Effector memory CD8-positive, alpha-beta T cell (primary cell): ENCODE measurements around the gene PDZD8.

Experiments used
- ATAC-seq: fragments of 150-1000 bp; cut with Tn5 transposase; replicated peaks from 2 replicates; pipeline ENCODE4 v1.10.0; 2021; ENCODE audit warnings: mild to moderate bottlenecking, moderate library complexity
- DNase-seq, 3 experiments: peaks; one replicate each; pipeline ENCODE4 v3.0.0; 2021
- H3K27ac Mint-ChIP-seq, 2 donors: one replicate each; pipeline ENCODE4 v1.8.0; 2022; ENCODE audit warnings: mild to moderate bottlenecking in 2 of 2, mixed read lengths in 2 of 2, moderate library complexity in 2 of 2
- H3K27me3 Mint-ChIP-seq, 2 donors: one replicate each; pipeline ENCODE4 v1.8.0; 2022; ENCODE audit warnings: mixed read lengths in 2 of 2
- H3K36me3 Mint-ChIP-seq: one replicate; pipeline ENCODE4 v1.8.0; 2022; ENCODE audit warnings: mild to moderate bottlenecking, moderate library complexity, mixed read lengths; ENCODE audit not compliant: insufficient read depth
- H3K4me1 Mint-ChIP-seq, 2 donors: one replicate each; pipeline ENCODE4 v1.8.0; 2022; ENCODE audit warnings: low read depth in 2 of 2, mixed read lengths in 2 of 2
- H3K4me3 Mint-ChIP-seq, 2 donors: one replicate each; pipeline ENCODE4 v1.8.0; 2022; ENCODE audit warnings: mild to moderate bottlenecking in 2 of 2, mixed read lengths in 2 of 2, moderate library complexity in 2 of 2
- H3K9me3 Mint-ChIP-seq, 2 donors: one replicate each; pipeline ENCODE4 v1.8.0; 2022; ENCODE audit warnings: mixed read lengths in 2 of 2
- total RNA-seq, 9 experiments: gene quantifications; one replicate each; lab custom pipeline; 2026; lab: John Stamatoyannopoulos, UW

The PDZD8 gene
- 65.9 to 132 (median 82.4) reads per million in 9 experiments for total RNA-seq

GRCh38 chr10:117375360-117376178 is at the start of gene PDZD8:
TSS of gene PDZD8 (minus strand) at chr10:117375440. CDS start at chr10:117375227, 213 bp downstream.
- H3K4me1 Mint-ChIP-seq, result peaks cover 25 to 30% of the 10 kb centered on the region in 2 donors
- peak within 1 kb of the TSS; percentile 95 to 96 for H3K27ac Mint-ChIP-seq
- peak within 1 kb of the TSS; percentile 91 to 93 for H3K4me3 Mint-ChIP-seq
- DNase-seq, result peak; percentile 87 to 89 (median 88)
- H3K9me3 Mint-ChIP-seq, result no peaks in the 10 kb centered on the region
- ATAC-seq, result peak; percentile 70
- peaks cover 31% of the 10 kb centered on the region for H3K36me3 Mint-ChIP-seq
- peaks cover 12 to 27% of the 10 kb centered on the region in 2 donors for H3K27me3 Mint-ChIP-seq

GRCh38 chr10:117424171-117424570 is 48.9 kb upstream of the PDZD8 start:
- Mint-ChIP-seq H3K4me1 (peaks cover 0 to 2% of the 10 kb centered on the region in 2 donors), H3K9me3 (no peaks in the 10 kb centered on the region), H3K27ac (no peak overlapping the region), H3K4me3 (no peak overlapping the region), H3K36me3 (no peaks in the 10 kb centered on the region), H3K27me3 (peaks cover 13 to 33% of the 10 kb centered on the region in 2 donors)
- no peak for ATAC-seq
- no peak for DNase-seq

- H3K9me3 Mint-ChIP-seq, result no peaks in the 10 kb centered on the region
- no peak overlapping the region for H3K4me3 Mint-ChIP-seq
- H3K27ac Mint-ChIP-seq, result no peak overlapping the region
- H3K27me3 Mint-ChIP-seq, result peaks cover 13 to 33% of the 10 kb centered on the region in 2 donors
- DNase-seq (no peak), ATAC-seq (no peak)
- H3K4me1 Mint-ChIP-seq, result peaks cover 0 to 2% of the 10 kb centered on the region in 2 donors
- no peaks in the 10 kb centered on the region for H3K36me3 Mint-ChIP-seq
Measured at GRCh38 chr10:117421985-117422384, 46.7 kb upstream of the PDZD8 start.

GRCh38 chr10:117420768-117421167 is 45.5 kb upstream of the PDZD8 start:
- peaks cover 13 to 33% of the 10 kb centered on the region in 2 donors for H3K27me3 Mint-ChIP-seq
- no peak for ATAC-seq

GRCh38 chr10:117419921-117420320 is 44.7 kb upstream of the PDZD8 start:
- peaks cover 13 to 29% of the 10 kb centered on the region in 2 donors for H3K27me3 Mint-ChIP-seq
- H3K4me1 Mint-ChIP-seq, result peaks cover 0 to 1% of the 10 kb centered on the region in 2 donors
- H3K4me3 Mint-ChIP-seq, result no peak overlapping the region
- ATAC-seq, result no peak
- DNase-seq, result no peak
- no peaks in the 10 kb centered on the region for H3K36me3 Mint-ChIP-seq
- H3K27ac Mint-ChIP-seq, result no peak overlapping the region
- no peaks in the 10 kb centered on the region for H3K9me3 Mint-ChIP-seq

More at GRCh38 chr10:117420768-117421167, 45.5 kb upstream of the PDZD8 start:
- Mint-ChIP-seq H3K9me3 (no peaks in the 10 kb centered on the region), H3K27ac (no peak overlapping the region), H3K4me1 (peaks cover 0 to 2% of the 10 kb centered on the region in 2 donors), H3K36me3 (no peaks in the 10 kb centered on the region), H3K4me3 (no peak overlapping the region)
- no peak for DNase-seq

- Mint-ChIP-seq H3K4me3 (no peak overlapping the region), H3K36me3 (no peaks in the 10 kb centered on the region), H3K9me3 (no peaks in the 10 kb centered on the region), H3K27ac (no peak overlapping the region), H3K4me1 (no peaks in the 10 kb centered on the region), H3K27me3 (peaks cover 17 to 29% of the 10 kb centered on the region in 2 donors)
- ATAC-seq (no peak), DNase-seq (no peak)
Measured at GRCh38 chr10:117419159-117419558, 43.9 kb upstream of the PDZD8 start.

GRCh38 chr10:117418121-117418520 is 42.9 kb upstream of the PDZD8 start:
- Mint-ChIP-seq H3K36me3 (no peaks in the 10 kb centered on the region), H3K4me1 (no peaks in the 10 kb centered on the region), H3K27me3 (peaks cover 25 to 39% of the 10 kb centered on the region in 2 donors), H3K27ac (no peak overlapping the region), H3K4me3 (no peak overlapping the region), H3K9me3 (no peaks in the 10 kb centered on the region)
- ATAC-seq (no peak), DNase-seq (no peak)

- DNase-seq (no peak), ATAC-seq (no peak)
- no peaks in the 10 kb centered on the region for H3K4me1 Mint-ChIP-seq
- no peaks in the 10 kb centered on the region for H3K36me3 Mint-ChIP-seq
- H3K9me3 Mint-ChIP-seq, result no peaks in the 10 kb centered on the region
- no peak overlapping the region for H3K4me3 Mint-ChIP-seq
- no peak overlapping the region for H3K27ac Mint-ChIP-seq
- H3K27me3 Mint-ChIP-seq, result peaks cover 33 to 44% of the 10 kb centered on the region in 2 donors
Measured at GRCh38 chr10:117417196-117417595, 42.0 kb upstream of the PDZD8 start.

GRCh38 chr10:117413928-117414618 is 38.8 kb upstream of the PDZD8 start:
- no peaks in the 10 kb centered on the region for H3K9me3 Mint-ChIP-seq
- H3K27ac Mint-ChIP-seq, result no peak overlapping the region
- H3K4me3 Mint-ChIP-seq, result no peak overlapping the region
- ATAC-seq (no peak), DNase-seq (no peak)
- H3K4me1 Mint-ChIP-seq, result no peaks in the 10 kb centered on the region
- H3K36me3 Mint-ChIP-seq, result no peaks in the 10 kb centered on the region
- peaks cover 28 to 46% of the 10 kb centered on the region in 2 donors for H3K27me3 Mint-ChIP-seq

- H3K27me3 Mint-ChIP-seq, result peaks cover 28 to 46% of the 10 kb centered on the region in 2 donors
- no peaks in the 10 kb centered on the region for H3K9me3 Mint-ChIP-seq
- ATAC-seq (no peak), DNase-seq (no peak)
- H3K27ac Mint-ChIP-seq, result no peak overlapping the region
- no peaks in the 10 kb centered on the region for H3K36me3 Mint-ChIP-seq
- H3K4me1 Mint-ChIP-seq, result no peaks in the 10 kb centered on the region
- no peak overlapping the region for H3K4me3 Mint-ChIP-seq
Measured at GRCh38 chr10:117412469-117413010, 37.3 kb upstream of the PDZD8 start.

- Mint-ChIP-seq H3K4me1 (no peaks in the 10 kb centered on the region), H3K36me3 (no peaks in the 10 kb centered on the region), H3K9me3 (no peaks in the 10 kb centered on the region), H3K27ac (no peak overlapping the region), H3K4me3 (no peak overlapping the region), H3K27me3 (peaks cover 28 to 46% of the 10 kb centered on the region in 2 donors)
- no peak for DNase-seq
- no peak for ATAC-seq
Measured at GRCh38 chr10:117411479-117412399, 36.5 kb upstream of the PDZD8 start.

- peaks cover 28 to 46% of the 10 kb centered on the region in 2 donors for H3K27me3 Mint-ChIP-seq
- no peak overlapping the region for H3K27ac Mint-ChIP-seq
- H3K4me3 Mint-ChIP-seq, result no peak overlapping the region
- DNase-seq, result no peak
- H3K9me3 Mint-ChIP-seq, result no peaks in the 10 kb centered on the region
- H3K36me3 Mint-ChIP-seq, result no peaks in the 10 kb centered on the region
- no peak for ATAC-seq
- no peaks in the 10 kb centered on the region for H3K4me1 Mint-ChIP-seq
Measured at GRCh38 chr10:117410557-117410956, 35.3 kb upstream of the PDZD8 start.
